Right lobe of liver (tissue), 6 donors: ENCODE results near the gene ADGRD1. TPM values are rescaled to one million over a fixed set of nuclear protein-coding genes. Genes with fewer than 3 reads are reported as not detected.

ENCODE experiments used
- ATAC-seq, 4 donors: fragments of 200-7000 bp; cut with Tn5 transposase; one replicate each; pipeline ENCODE4 v1.9.1; 2020; ENCODE audit warnings: mild to moderate bottlenecking in 4 of 4, moderate library complexity in 4 of 4
- DNase-seq, 3 donors: peaks; one replicate each; pipeline ENCODE4 v3.0.0-alpha.2; 2020
- H3K27ac ChIP-seq, 3 donors: fragments of 200-600 bp; one replicate each; pipeline ENCODE4 v1.8.0; 2022
- H3K27me3 ChIP-seq, 2 donors: fragments of 200-600 bp; one replicate each; pipeline ENCODE4 v1.8.0; 2022
- H3K36me3 ChIP-seq, 4 donors: fragments of 200-600 bp; sonication (generic) in 1 of 4; one replicate each; pipeline versions ENCODE4 v1.5.1 to v1.8.0; 2017 to 2022; ENCODE audit warnings: control low read depth in 1 of 4
- H3K4me1 ChIP-seq, 4 donors: fragments of 200-600 bp; sonication (generic) in 1 of 4; one replicate each; pipeline versions ENCODE4 v1.5.1 to v1.8.0; 2017 to 2022; ENCODE audit warnings: control low read depth in 1 of 4
- H3K4me3 ChIP-seq, 3 donors: fragments of 200-600 bp; one replicate each; pipeline ENCODE4 v1.8.0; 2022
- H3K9me3 ChIP-seq, 4 donors: fragments of 200-600 bp; sonication (generic) in 1 of 4; one replicate each; pipeline versions ENCODE4 v1.5.1 to v1.8.0; 2017 to 2022; ENCODE audit warnings: control low read depth in 1 of 4
- POLR2A ChIP-seq: fragments of 450-650 bp; IDR thresholded peaks from one replicate; pipeline ENCODE4 v1.6.1; 2017; ENCODE audit warnings: antibody characterized with exemption, mild to moderate bottlenecking
- WGBS: methylation state at CpG from one replicate; pipeline ENCODE4 v1.1.6; 2018; ENCODE audit warnings: low coverage, low lambda C conversion rate; ENCODE audit not compliant: insufficient coverage; ENCODE audit errors: missing lambda C conversion rate; 5-methylcytosine and 5-hydroxymethylcytosine counted together
- intact Hi-C, 2 donors: fragments of 100-400 bp; cut with DNase I; formaldehyde crosslinking; loops; one replicate each; pipeline versions ENCODE4 v1.11.2 to v1.14.1; 2022
- total RNA-seq, 6 experiments: library from RNA; depleted of rRNA in 2 of 6; stranded (reverse); fragments of >200 nt in 2 of 6; fragmentation: NEBNext Ultra II Directional in 3 of 6; extraction: Animal tissue kit (Norgen Biotek cat#: 25700) in 3 of 6; gene quantifications; one replicate each; pipeline versions ENCODE4 v1.1.0 to v1.2.4, GENCODE V29; 2016 to 2023
- TF ChIP-seq, protein P1 (sequence below), 4 donors: fragments of 200-600 bp in 3 of 4; fragments of 450-650 bp in 1 of 4; IDR thresholded peaks; one replicate each; pipeline versions ENCODE4 v1.5.1 to v1.8.0; 2016 to 2022; ENCODE audit warnings: antibody characterized with exemption in 4 of 4, mild to moderate bottlenecking in 2 of 4
- donor health status: DM: no; HTN: yes; CAD: no.
- donor health status: DM: no; HTN: no; CAD: no.
- donor health status: DM: no; HTN: no; CAD: no.
- donor health status: DM: no; HTN: yes; CAD: no.
- donor health status: DM: no; HTN: yes; CAD: no.

ADGRD1 gene
- total RNA-seq, 6 experiments from 2014 or later, result 4.7 to 17.0 (median 10.9) TPM

DNA sequence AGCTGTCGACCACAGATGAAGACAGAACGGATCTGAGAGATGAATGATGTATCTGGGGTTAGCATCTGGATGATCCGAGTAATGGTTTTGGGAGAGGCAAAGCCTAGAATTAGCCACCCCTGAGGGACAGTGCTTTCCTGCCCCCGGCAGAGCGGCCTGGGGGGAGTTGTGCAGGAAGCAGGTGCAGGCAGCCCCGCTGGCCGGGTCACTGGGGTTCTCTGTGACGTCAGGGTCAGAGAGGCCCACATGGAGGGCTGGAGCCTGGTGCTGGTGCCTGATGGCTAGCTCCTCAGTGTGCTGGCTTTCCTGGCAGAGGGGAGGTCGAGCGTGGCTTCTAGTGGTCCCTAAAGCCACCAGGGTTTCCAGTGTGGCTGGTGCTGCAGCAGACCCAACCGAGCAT is 70.3 kb downstream of the ADGRD1 start:
- Histone ChIP-seq H3K27me3 (no peaks in the 10 kb centered on the region), H3K36me3 (no peaks in the 10 kb centered on the region), H3K4me3 (no peak overlapping the region), H3K27ac (no peak overlapping the region), H3K4me1 (no peaks in the 10 kb centered on the region), H3K9me3 (no peaks in the 10 kb centered on the region)
- DNase-seq, result no peak
- no peak for ATAC-seq
- intact Hi-C loops, result no loop called here
- TF ChIP-seq, protein P1, sequence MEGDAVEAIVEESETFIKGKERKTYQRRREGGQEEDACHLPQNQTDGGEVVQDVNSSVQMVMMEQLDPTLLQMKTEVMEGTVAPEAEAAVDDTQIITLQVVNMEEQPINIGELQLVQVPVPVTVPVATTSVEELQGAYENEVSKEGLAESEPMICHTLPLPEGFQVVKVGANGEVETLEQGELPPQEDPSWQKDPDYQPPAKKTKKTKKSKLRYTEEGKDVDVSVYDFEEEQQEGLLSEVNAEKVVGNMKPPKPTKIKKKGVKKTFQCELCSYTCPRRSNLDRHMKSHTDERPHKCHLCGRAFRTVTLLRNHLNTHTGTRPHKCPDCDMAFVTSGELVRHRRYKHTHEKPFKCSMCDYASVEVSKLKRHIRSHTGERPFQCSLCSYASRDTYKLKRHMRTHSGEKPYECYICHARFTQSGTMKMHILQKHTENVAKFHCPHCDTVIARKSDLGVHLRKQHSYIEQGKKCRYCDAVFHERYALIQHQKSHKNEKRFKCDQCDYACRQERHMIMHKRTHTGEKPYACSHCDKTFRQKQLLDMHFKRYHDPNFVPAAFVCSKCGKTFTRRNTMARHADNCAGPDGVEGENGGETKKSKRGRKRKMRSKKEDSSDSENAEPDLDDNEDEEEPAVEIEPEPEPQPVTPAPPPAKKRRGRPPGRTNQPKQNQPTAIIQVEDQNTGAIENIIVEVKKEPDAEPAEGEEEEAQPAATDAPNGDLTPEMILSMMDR (IDR thresholded peaks at IDR 0.05), result no peak
- no peak for TF ChIP-seq POLR2A
- WGBS, result 71% methylated on average over 4 of the region's 11 CpGs

DNA sequence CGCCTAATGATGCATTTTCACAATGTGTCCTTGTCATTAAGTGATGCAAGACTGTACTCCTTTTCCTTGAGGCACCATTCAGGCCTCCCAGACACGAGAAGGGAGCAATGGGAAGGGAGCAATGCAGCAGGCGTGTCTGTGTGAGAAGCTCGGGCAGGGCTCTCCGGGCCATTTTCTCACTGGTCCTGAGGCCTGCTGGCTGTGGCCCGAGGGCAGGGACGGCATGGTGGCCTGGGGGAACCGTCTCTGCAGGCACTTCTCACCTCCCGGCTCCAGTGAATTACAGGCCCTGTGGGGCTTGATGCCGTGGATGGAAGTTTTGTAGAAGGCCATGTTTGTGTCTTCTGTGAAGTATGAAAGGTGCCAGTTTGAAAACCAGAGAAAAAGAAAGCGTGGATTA is 71.0 kb downstream of the ADGRD1 start:
- no peaks in the 10 kb centered on the region for H3K4me1 ChIP-seq
- no peak overlapping the region for H3K4me3 ChIP-seq
- H3K27ac ChIP-seq, result no peak overlapping the region
- ATAC-seq, result no peak
- WGBS, result 59% methylated on average over 7 of the region's 11 CpGs
- TF ChIP-seq, protein P1 (IDR thresholded peaks at IDR 0.05), result no peak
- TF ChIP-seq POLR2A, result no peak
- H3K36me3 ChIP-seq, result no peaks in the 10 kb centered on the region
- no peaks in the 10 kb centered on the region for H3K9me3 ChIP-seq
- intact Hi-C loops, result no loop called here
- no peak for DNase-seq
- H3K27me3 ChIP-seq, result no peaks in the 10 kb centered on the region

DNA sequence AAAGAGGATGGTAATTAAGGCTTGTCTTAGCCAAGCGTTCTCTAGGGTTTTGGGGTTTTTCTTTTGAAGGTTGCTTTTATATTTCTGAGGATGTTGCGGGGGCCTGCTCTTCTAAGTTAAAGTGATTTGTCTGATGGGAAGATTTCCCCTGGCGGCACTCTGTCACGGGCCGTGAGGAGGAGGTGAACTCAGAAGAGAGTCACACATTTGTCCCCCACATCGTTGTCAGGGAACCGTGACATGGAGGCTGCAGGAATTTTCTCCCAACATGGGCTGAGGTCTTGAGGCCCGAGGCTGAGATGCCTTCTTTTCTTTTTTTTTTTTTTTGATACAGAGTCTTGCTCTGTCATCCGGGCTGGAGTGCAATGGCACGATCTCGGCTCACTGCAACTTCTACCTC is 71.5 kb downstream of the ADGRD1 start:
- Histone ChIP-seq H3K27me3 (no peaks in the 10 kb centered on the region), H3K4me1 (no peaks in the 10 kb centered on the region), H3K36me3 (no peaks in the 10 kb centered on the region), H3K9me3 (no peaks in the 10 kb centered on the region), H3K4me3 (no peak overlapping the region), H3K27ac (no peak overlapping the region)
- ATAC-seq, result no peak
- WGBS, result 64% methylated on average over 6 of the region's 11 CpGs
- intact Hi-C loops, result no loop called here
- DNase-seq, result no peak
- TF ChIP-seq POLR2A, result no peak
- TF ChIP-seq, protein P1 (IDR thresholded peaks at IDR 0.05), result no peak

DNA sequence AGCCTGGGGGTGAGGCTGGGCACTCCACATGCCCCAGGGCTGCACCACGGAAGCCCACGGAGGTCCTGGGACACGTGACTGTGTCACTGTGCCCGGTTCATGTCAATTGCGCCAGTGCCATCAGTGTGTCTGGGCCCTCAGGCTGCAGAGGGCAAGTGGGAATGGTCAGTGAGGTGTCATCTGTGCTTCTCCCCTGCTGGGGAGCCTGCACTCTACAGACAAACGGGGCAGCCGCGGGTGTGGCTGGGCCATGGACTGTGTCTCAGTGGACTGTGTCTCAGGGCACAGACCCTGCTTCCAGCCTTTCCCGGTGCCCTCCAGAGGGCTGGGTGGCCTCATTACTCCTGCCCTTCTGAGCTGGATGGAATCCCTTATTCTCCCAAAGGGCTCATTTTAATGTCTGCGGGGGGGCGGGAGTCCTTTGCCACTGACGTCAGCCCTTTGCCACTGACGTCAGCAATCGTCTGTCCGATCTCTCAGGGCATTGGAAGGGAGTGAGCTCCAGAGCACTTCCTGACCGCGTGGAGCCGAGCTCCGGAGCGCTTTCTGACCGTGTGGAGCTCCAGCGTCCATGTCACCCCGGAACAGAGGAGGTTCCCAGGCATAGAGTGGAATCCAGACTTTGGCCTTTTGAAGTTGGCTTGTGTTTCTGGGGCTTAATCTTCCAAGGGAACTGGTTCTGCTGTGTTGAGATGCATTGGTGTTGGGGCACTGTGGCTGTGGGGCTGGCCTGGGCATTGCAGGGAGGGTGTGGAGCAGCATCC is 72.4 kb downstream of the ADGRD1 start:
- no peaks in the 10 kb centered on the region for H3K36me3 ChIP-seq
- ATAC-seq, result no peak
- no peaks in the 10 kb centered on the region for H3K4me1 ChIP-seq
- WGBS, result no CpG with 5 or more reads among the region's 23 CpGs
- H3K4me3 ChIP-seq, result no peak overlapping the region
- H3K9me3 ChIP-seq, result no peaks in the 10 kb centered on the region
- no peak for DNase-seq
- TF ChIP-seq, protein P1 (IDR thresholded peaks at IDR 0.05), result no peak
- no peak for TF ChIP-seq POLR2A
- H3K27me3 ChIP-seq, result no peaks in the 10 kb centered on the region
- intact Hi-C loops, result no loop called here
- H3K27ac ChIP-seq, result no peak overlapping the region
